Heart left ventricle (tissue), 13 donors: ENCODE data around the gene TCIRG1.

ENCODE experiments used
- CTCF ChIP-seq, 12 donors: fragments of 200-600 bp; sonication (generic) in 4 of 12; IDR thresholded peaks; one replicate each; pipeline versions ENCODE4 v1.5.0 to v1.8.0; 2018 to 2022; ENCODE audit warnings: antibody characterized with exemption in 12 of 12, mild to moderate bottlenecking in 5 of 12
- POLR2A ChIP-seq, 2 donors: fragments of 450-650 bp; IDR thresholded peaks; one replicate each; pipeline ENCODE4 v1.6.1; 2017; ENCODE audit warnings: antibody characterized with exemption in 2 of 2, mild to moderate bottlenecking in 2 of 2, moderate library complexity in 2 of 2
- donor health status: ischemic (EF 13 %, LVEDD 7.1; RV severe dilation, severe dysfunction).
- donor health status: DM: no; HTN: yes; CAD: no.
- donor health status: DM: no; HTN: no; CAD: no.
- donor health status: ischemic (EF 25% LVEDD 6.9; RV normal size, moderate dysfunction).
- donor health status: ischemic (EF 25% LVEDD 5.7; RV mildly dilated, moderate dysfunction).
- donor health status: ischemic (EF 35%, LVEDD 5.7; RV mildly dilated, moderate dysfunction).
- donor health status: nonischemic (EF 11% LVEDD 7.7; RV severe dilation, severe dysfunction).
- donor health status: DM: yes; HTN: yes; CAD: no.
- donor health status: PGD.
- donor health status: ischemic (EF 29% LVEDD 5.4; RV normal size, mild dysfunction).
- donor health status: nonischemic (EF 23%, LVEDD 6.1; RV moderate dilation, normal function).

- TF ChIP-seq CTCF (IDR thresholded peaks at IDR 0.05) (no peak), POLR2A (IDR thresholded peaks at IDR 0.05) (no peak)
Observed at GRCh38 chr11:68044145-68044813, 5.5 kb downstream of the TCIRG1 start.
